HCT116 (cell line): ENCODE measurements around the gene FREY1. TPM values are rescaled to one million over a fixed set of nuclear protein-coding genes. Genes with fewer than 3 reads are reported as not detected.

Source experiments
- ATAC-seq: fragments of 200-7000 bp; cut with Tn5 transposase; 2 replicates; pipeline ENCODE4 v1.9.1; 2020; ENCODE audit warnings: mild to moderate bottlenecking, moderate library complexity
- BruUV-seq: library from RNA; stranded (reverse); fragments of 400-500 nt; replicated peaks from 2 replicates; lab custom pipeline; 2021; lab: Mats Ljungman, UMichigan
- CTCF ChIA-PET: fragments of 300-600 bp; sonication (Branson Sonifier 250); formaldehyde crosslinking; loops from one replicate; lab custom pipeline; 2021; ENCODE audit warnings: antibody characterized with exemption; lab: Charles Lee
- POLR2A ChIA-PET: fragments of 300-600, 350-600 bp; sonication (Branson Sonifier 250); formaldehyde crosslinking; loops from one replicate; lab custom pipeline; 2021; ENCODE audit warnings: antibody characterized with exemption; lab: Charles Lee
- RAD21 ChIA-PET, 2 experiments: fragments of 300-600 bp; sonication (Branson Sonifier 250); formaldehyde crosslinking; loops; one replicate each; lab custom pipeline; 2023; ENCODE audit warnings: low total read pairs in 2 of 2; ENCODE audit not compliant: uncharacterized antibody in 2 of 2, unreplicated experiment in 2 of 2, low non-redundant PET in 1 of 2; lab: Charles Lee
- DNase-seq: peaks from one replicate; pipeline ENCODE4 v3.0.0-alpha.2; 2010; ENCODE audit warnings: low read depth, low spot score
- H2AFZ ChIP-seq: fragments of 200-600 bp; shearing (Covaris generic), sonication (generic); 2 replicates; pipeline ENCODE4 v1.6.1; 2017; ENCODE audit warnings: low read depth, mixed run types, mixed read lengths, antibody characterized with exemption, low read length; ENCODE audit not compliant: poor library complexity, severe bottlenecking
- H3K27ac ChIP-seq: 2 replicates; pipeline ENCODE4 v1.5.1; 2012; ENCODE audit warnings: low read depth, low read length
- H3K27me3 ChIP-seq: fragments of 200-600 bp; sonication (generic); 2 replicates; pipeline ENCODE4 v1.6.1; 2016; ENCODE audit warnings: mixed run types, low read length, mixed read lengths; ENCODE audit not compliant: insufficient read depth
- H3K36me3 ChIP-seq, 2 experiments: fragments of 200-500 bp in 1 of 2; fragments of 200-600 bp in 1 of 2; sonication (Bioruptor generic) in 1 of 2; sonication (generic) in 1 of 2; 2 replicates each; pipeline versions ENCODE4 v1.5.1 to v1.6.1; 2014 to 2016; ENCODE audit warnings: low read length in 2 of 2, inconsistent platforms in 1 of 2, mixed read lengths in 1 of 2, mixed run types in 1 of 2; ENCODE audit not compliant: insufficient read depth in 2 of 2, control insufficient read depth in 1 of 2
- H3K4me1 ChIP-seq, 2 experiments: fragments of 200-600 bp in 1 of 2; sonication (generic) in 1 of 2; 2 replicates each; pipeline versions ENCODE4 v1.5.1 to v1.6.1; 2012 to 2017; ENCODE audit warnings: low read length in 2 of 2, inconsistent platforms in 1 of 2, mild to moderate bottlenecking in 1 of 2, mixed read lengths in 1 of 2, mixed run types in 1 of 2, moderate library complexity in 1 of 2; ENCODE audit not compliant: insufficient read depth in 2 of 2, control insufficient read depth in 1 of 2
- H3K4me2 ChIP-seq: fragments of 200-600 bp; sonication (generic); 2 replicates; pipeline ENCODE4 v1.6.1; 2017; ENCODE audit warnings: mixed run types, low read length, mixed read lengths
- H3K4me3 ChIP-seq, 2 experiments: fragments of 200-600 bp in 1 of 2; sonication (generic) in 1 of 2; replicated peaks in 1 of 2; 2 replicates each; pipeline ENCODE4 v1.5.1; 2011 to 2016; ENCODE audit warnings: low read length in 2 of 2, control low read depth in 1 of 2, low read depth in 1 of 2, mild to moderate bottlenecking in 1 of 2, mixed read lengths in 1 of 2, mixed run types in 1 of 2
- H3K79me2 ChIP-seq: fragments of 200-600 bp; sonication (generic); 2 replicates; pipeline ENCODE4 v1.6.1; 2017; ENCODE audit warnings: mild to moderate bottlenecking, mixed run types, low read length, moderate library complexity, mixed read lengths; ENCODE audit not compliant: insufficient read depth
- H3K9ac ChIP-seq: fragments of 200-600 bp; sonication (generic); 2 replicates; pipeline ENCODE4 v1.6.1; 2016; ENCODE audit warnings: low read length, mixed read lengths
- H3K9me2 ChIP-seq: fragments of 200-600 bp; sonication (generic), shearing (Covaris generic); 2 replicates; pipeline ENCODE4 v1.6.1; 2017; ENCODE audit warnings: mixed run types, mild to moderate bottlenecking, moderate library complexity; ENCODE audit not compliant: insufficient read depth
- H3K9me3 ChIP-seq, 2 experiments: fragments of 200-500 bp in 1 of 2; fragments of 200-600 bp in 1 of 2; sonication (Bioruptor generic) in 1 of 2; sonication (generic) in 1 of 2; 2 replicates each; pipeline ENCODE4 v1.6.1; 2014 to 2017; ENCODE audit warnings: low read length in 2 of 2, mixed read lengths in 2 of 2, inconsistent platforms in 1 of 2, low read depth in 1 of 2, mild to moderate bottlenecking in 1 of 2, mixed run types in 1 of 2, moderate library complexity in 1 of 2; ENCODE audit not compliant: control insufficient read depth in 1 of 2, insufficient read depth in 1 of 2
- H4K20me1 ChIP-seq: fragments of 200-600 bp; sonication (generic), shearing (Covaris generic); 2 replicates; pipeline ENCODE4 v1.6.1; 2017; ENCODE audit warnings: mixed run types, mild to moderate bottlenecking, moderate library complexity; ENCODE audit not compliant: insufficient read depth
- TCF7L2 ChIP-seq: IDR thresholded peaks from 2 replicates; pipeline ENCODE4 v1.7.0; 2011; ENCODE audit warnings: borderline replicate concordance, inconsistent platforms; ENCODE audit not compliant: insufficient read depth, insufficient read length; ENCODE audit errors: extremely low read depth
- intact Hi-C: fragments of 100-400 bp; cut with micrococcal nuclease; formaldehyde crosslinking; loops from 2 replicates; pipeline ENCODE4 v1.10.0; 2022
- total RNA-seq: library from RNA; stranded (reverse); gene quantifications from one replicate; pipeline ENCODE4 v1.2.1, GENCODE V29; 2021; ENCODE audit not compliant: unreplicated experiment
- TF ChIP-seq, protein P1 (sequence below): IDR thresholded peaks from 2 replicates; pipeline ENCODE4 v1.6.1; 2012; ENCODE audit warnings: low read depth
- TF ChIP-seq, protein P2 (sequence below), 3 experiments: fragments of 200-600 bp in 1 of 3; sonication (generic) in 1 of 3; IDR thresholded peaks in 2 of 3; conservative IDR thresholded peaks in 1 of 3; 2 replicates each; pipeline ENCODE4 v1.5.1; 2012 to 2017; ENCODE audit warnings: low read depth in 2 of 3, low read length in 2 of 3, antibody characterized with exemption in 1 of 3, borderline replicate concordance in 1 of 3, control low read depth in 1 of 3, mild to moderate bottlenecking in 1 of 3, mixed read lengths in 1 of 3, mixed run types in 1 of 3, moderate library complexity in 1 of 3; ENCODE audit not compliant: insufficient read depth in 1 of 3

FREY1 gene
- total RNA-seq, 1 experiment from 2014 or later: 0.96 TPM

DNA sequence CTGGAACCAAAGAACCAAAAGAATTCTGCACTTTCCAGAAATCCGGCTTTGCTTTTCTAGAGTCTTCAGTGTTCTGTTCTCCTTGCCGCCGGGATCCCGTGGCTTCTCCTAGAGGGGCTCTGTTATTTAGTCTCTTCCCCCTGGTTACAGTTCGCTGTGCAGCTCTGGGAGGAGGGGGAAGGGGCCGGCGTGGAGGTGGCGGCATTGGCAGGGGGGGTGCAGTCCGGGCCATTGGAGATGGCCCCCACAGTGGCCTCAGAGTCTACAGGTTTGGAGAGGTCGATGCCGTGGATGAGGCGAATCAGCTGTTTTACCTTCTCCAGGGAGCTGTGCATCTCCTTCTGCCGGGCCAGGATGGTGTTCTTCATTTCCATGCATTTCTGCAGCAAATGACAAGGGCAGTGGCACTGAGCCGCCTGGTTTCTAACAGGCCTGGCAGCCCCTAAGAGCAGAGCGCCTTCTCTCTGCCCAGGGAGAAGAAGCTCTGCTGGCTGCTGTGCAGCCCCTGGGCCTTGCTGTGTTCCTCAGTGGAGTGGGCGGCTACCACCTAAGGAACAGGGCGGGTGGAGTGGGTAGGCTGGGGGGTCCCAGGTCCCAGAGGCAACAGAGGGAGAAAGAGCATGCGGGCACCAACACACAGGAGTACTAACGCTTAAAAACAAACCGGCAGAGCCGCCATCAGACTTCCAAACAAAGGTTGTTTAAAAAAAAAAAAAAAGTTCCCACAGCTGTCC is 26.9 kb upstream of the FREY1 start:
- intact Hi-C loops: no loop called here
- CTCF ChIA-PET: no interaction called here
- peaks cover 0 to 8% of the 10 kb centered on the region in 2 experiments; a peak in 2 of 4 replicates for H3K36me3 ChIP-seq
- POLR2A ChIA-PET: no interaction called here
- H3K79me2 ChIP-seq: no peaks in the 10 kb centered on the region
- peaks cover 0 to 8% of the 10 kb centered on the region in 2 experiments; a peak in 3 of 4 replicates for H3K4me1 ChIP-seq
- DNase-seq (no peak), ATAC-seq (no peak)
- no TSS peak for BruUV-seq
- no peak overlapping the region for H3K27ac ChIP-seq
- H3K4me3 ChIP-seq: no peak overlapping the region
- no peaks in the 10 kb centered on the region for H3K27me3 ChIP-seq
- no peaks in the 10 kb centered on the region for H3K9me2 ChIP-seq
- H3K9ac ChIP-seq: no peak overlapping the region
- H4K20me1 ChIP-seq: no peaks in the 10 kb centered on the region
- TF ChIP-seq, protein P1, sequence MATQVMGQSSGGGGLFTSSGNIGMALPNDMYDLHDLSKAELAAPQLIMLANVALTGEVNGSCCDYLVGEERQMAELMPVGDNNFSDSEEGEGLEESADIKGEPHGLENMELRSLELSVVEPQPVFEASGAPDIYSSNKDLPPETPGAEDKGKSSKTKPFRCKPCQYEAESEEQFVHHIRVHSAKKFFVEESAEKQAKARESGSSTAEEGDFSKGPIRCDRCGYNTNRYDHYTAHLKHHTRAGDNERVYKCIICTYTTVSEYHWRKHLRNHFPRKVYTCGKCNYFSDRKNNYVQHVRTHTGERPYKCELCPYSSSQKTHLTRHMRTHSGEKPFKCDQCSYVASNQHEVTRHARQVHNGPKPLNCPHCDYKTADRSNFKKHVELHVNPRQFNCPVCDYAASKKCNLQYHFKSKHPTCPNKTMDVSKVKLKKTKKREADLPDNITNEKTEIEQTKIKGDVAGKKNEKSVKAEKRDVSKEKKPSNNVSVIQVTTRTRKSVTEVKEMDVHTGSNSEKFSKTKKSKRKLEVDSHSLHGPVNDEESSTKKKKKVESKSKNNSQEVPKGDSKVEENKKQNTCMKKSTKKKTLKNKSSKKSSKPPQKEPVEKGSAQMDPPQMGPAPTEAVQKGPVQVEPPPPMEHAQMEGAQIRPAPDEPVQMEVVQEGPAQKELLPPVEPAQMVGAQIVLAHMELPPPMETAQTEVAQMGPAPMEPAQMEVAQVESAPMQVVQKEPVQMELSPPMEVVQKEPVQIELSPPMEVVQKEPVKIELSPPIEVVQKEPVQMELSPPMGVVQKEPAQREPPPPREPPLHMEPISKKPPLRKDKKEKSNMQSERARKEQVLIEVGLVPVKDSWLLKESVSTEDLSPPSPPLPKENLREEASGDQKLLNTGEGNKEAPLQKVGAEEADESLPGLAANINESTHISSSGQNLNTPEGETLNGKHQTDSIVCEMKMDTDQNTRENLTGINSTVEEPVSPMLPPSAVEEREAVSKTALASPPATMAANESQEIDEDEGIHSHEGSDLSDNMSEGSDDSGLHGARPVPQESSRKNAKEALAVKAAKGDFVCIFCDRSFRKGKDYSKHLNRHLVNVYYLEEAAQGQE: no peak
- TF ChIP-seq, protein P2, sequence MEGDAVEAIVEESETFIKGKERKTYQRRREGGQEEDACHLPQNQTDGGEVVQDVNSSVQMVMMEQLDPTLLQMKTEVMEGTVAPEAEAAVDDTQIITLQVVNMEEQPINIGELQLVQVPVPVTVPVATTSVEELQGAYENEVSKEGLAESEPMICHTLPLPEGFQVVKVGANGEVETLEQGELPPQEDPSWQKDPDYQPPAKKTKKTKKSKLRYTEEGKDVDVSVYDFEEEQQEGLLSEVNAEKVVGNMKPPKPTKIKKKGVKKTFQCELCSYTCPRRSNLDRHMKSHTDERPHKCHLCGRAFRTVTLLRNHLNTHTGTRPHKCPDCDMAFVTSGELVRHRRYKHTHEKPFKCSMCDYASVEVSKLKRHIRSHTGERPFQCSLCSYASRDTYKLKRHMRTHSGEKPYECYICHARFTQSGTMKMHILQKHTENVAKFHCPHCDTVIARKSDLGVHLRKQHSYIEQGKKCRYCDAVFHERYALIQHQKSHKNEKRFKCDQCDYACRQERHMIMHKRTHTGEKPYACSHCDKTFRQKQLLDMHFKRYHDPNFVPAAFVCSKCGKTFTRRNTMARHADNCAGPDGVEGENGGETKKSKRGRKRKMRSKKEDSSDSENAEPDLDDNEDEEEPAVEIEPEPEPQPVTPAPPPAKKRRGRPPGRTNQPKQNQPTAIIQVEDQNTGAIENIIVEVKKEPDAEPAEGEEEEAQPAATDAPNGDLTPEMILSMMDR (IDR thresholded peaks at IDR 0.05 in 2 of 3, conservative IDR thresholded peaks at IDR 0.05 in 1 of 3; ENCODE audit: borderline replicate concordance in 1 of 3, insufficient read depth in 1 of 3, low read depth in 2 of 3, low read length in 2 of 3): no peak
- TF ChIP-seq TCF7L2: no peak
- RAD21 ChIA-PET: no interaction called here
- no peak overlapping the region for H2AFZ ChIP-seq
- H3K9me3 ChIP-seq: no peaks in the 10 kb centered on the region
- no peak overlapping the region for H3K4me2 ChIP-seq
